ENCODE measurements around the gene FOXP4. TPM values are rescaled to one million over a fixed set of nuclear protein-coding genes. Genes with fewer than 3 reads are reported as not detected.

FOXP4 gene
- total RNA-seq, 6 experiments from 2014 or later, result 17.9 to 24.4 (median 24.0) TPM

GRCh38 chr6:41518118-41518517 lies 28.1 kb upstream of the FOXP4 start:
- Mint-ChIP-seq H3K36me3 (ENCODE audit: low read depth) (no peaks in the 10 kb centered on the region), H3K4me1 (ENCODE audit: low read depth) (no peaks in the 10 kb centered on the region), H3K27ac (no peak overlapping the region), H3K9me3 (no peaks in the 10 kb centered on the region), H3K27me3 (ENCODE audit: insufficient read depth) (peaks cover 56% of the 10 kb centered on the region), H3K4me3 (no peak overlapping the region)
- TF ChIP-seq CTCF (IDR thresholded peaks at IDR 0.05), result no peak
- no peak for DNase-seq

GRCh38 chr6:41519305-41519744 lies 26.9 kb upstream of the FOXP4 start:
- no peak for TF ChIP-seq CTCF (IDR thresholded peaks at IDR 0.05)
- DNase-seq, result no peak
- peaks cover 51% of the 10 kb centered on the region for H3K27me3 Mint-ChIP-seq (ENCODE audit: insufficient read depth)
- H3K4me3 Mint-ChIP-seq, result no peak overlapping the region
- no peaks in the 10 kb centered on the region for H3K36me3 Mint-ChIP-seq (ENCODE audit: low read depth)
- no peaks in the 10 kb centered on the region for H3K4me1 Mint-ChIP-seq (ENCODE audit: low read depth)
- H3K9me3 Mint-ChIP-seq, result no peaks in the 10 kb centered on the region
- H3K27ac Mint-ChIP-seq, result no peak overlapping the region

GRCh38 chr6:41519745-41520699 lies 26.2 kb upstream of the FOXP4 start:
- Mint-ChIP-seq H3K9me3 (no peaks in the 10 kb centered on the region), H3K27ac (no peak overlapping the region), H3K27me3 (ENCODE audit: insufficient read depth) (peaks cover 53% of the 10 kb centered on the region), H3K4me1 (ENCODE audit: low read depth) (no peaks in the 10 kb centered on the region), H3K4me3 (no peak overlapping the region), H3K36me3 (ENCODE audit: low read depth) (no peaks in the 10 kb centered on the region)
- no peak for TF ChIP-seq CTCF (IDR thresholded peaks at IDR 0.05)
- no peak for DNase-seq

GRCh38 chr6:41522780-41523548 lies 23.2 kb upstream of the FOXP4 start:
- Mint-ChIP-seq H3K27me3 (ENCODE audit: insufficient read depth) (peaks cover 51% of the 10 kb centered on the region), H3K27ac (no peak overlapping the region)
- TF ChIP-seq CTCF (IDR thresholded peaks at IDR 0.05), result no peak

GRCh38 chr6:41523915-41524633 lies 22.1 kb upstream of the FOXP4 start:
- no peak overlapping the region for H3K27ac Mint-ChIP-seq
- peaks cover 52% of the 10 kb centered on the region for H3K27me3 Mint-ChIP-seq (ENCODE audit: insufficient read depth)
- H3K4me1 Mint-ChIP-seq (ENCODE audit: low read depth), result no peaks in the 10 kb centered on the region
- no peak for DNase-seq
- H3K36me3 Mint-ChIP-seq (ENCODE audit: low read depth), result no peaks in the 10 kb centered on the region
- no peak overlapping the region for H3K4me3 Mint-ChIP-seq
- TF ChIP-seq CTCF (IDR thresholded peaks at IDR 0.05), result no peak
- H3K9me3 Mint-ChIP-seq, result no peaks in the 10 kb centered on the region

More at GRCh38 chr6:41522780-41523548, 23.2 kb upstream of the FOXP4 start:
- Mint-ChIP-seq H3K9me3 (no peaks in the 10 kb centered on the region), H3K36me3 (ENCODE audit: low read depth) (no peaks in the 10 kb centered on the region), H3K4me3 (no peak overlapping the region), H3K4me1 (ENCODE audit: low read depth) (no peaks in the 10 kb centered on the region)
- DNase-seq, result no peak
